ENCODE data around the gene CD300C. TPM values are rescaled to one million over a fixed set of nuclear protein-coding genes. Genes with fewer than 3 reads are reported as not detected.

Gene CD300C
- polyA plus RNA-seq, 1 experiment = not detected

DNA sequence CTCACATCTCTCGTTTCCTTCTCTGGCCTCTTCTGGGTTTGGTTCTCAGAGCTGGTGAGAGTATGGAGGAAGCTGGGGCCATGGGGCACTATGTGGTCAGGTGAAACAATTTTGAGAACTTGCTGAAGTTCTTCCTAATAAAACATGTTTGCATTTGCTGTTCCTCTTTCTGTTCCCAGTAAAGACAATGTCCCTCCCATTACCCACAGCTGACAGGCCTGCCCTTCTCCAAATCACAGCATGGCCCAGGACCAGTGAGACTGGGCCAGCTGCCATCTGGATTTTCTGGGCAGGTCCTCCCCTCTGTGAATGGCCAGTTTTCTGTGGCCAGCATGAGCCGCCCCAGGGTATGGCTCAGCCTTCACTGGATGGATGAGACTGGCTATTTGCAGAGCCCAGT lies 21.5 kb upstream of the CD300C start, which contains the start of gene CD300H:
Gene CD300H (minus strand): TSS at position 113 of the 400 bp plus-strand sequence.
- TF ChIP-seq, protein P1, sequence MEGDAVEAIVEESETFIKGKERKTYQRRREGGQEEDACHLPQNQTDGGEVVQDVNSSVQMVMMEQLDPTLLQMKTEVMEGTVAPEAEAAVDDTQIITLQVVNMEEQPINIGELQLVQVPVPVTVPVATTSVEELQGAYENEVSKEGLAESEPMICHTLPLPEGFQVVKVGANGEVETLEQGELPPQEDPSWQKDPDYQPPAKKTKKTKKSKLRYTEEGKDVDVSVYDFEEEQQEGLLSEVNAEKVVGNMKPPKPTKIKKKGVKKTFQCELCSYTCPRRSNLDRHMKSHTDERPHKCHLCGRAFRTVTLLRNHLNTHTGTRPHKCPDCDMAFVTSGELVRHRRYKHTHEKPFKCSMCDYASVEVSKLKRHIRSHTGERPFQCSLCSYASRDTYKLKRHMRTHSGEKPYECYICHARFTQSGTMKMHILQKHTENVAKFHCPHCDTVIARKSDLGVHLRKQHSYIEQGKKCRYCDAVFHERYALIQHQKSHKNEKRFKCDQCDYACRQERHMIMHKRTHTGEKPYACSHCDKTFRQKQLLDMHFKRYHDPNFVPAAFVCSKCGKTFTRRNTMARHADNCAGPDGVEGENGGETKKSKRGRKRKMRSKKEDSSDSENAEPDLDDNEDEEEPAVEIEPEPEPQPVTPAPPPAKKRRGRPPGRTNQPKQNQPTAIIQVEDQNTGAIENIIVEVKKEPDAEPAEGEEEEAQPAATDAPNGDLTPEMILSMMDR (IDR thresholded peaks at IDR 0.05; ENCODE audit: low read depth, low read length) = no peak
- no peak for DNase-seq (ENCODE audit: low read depth, low spot score)
- peaks cover 33% of the 10 kb centered on the region for H3K9me3 ChIP-seq (ENCODE audit: control insufficient read depth, insufficient read depth, low read length)
- H3K27me3 ChIP-seq (ENCODE audit: control insufficient read depth, insufficient read depth, low read length) = no peaks in the 10 kb centered on the region
- no peak within 1 kb of the TSS for H3K4me3 ChIP-seq (ENCODE audit: low read depth, low read length)
- CTCF ChIA-PET = no interaction called here
- H3K27ac ChIP-seq (ENCODE audit: low read depth, low read length) = no peak within 1 kb of the TSS
- POLR2A ChIA-PET = no interaction called here

DNA sequence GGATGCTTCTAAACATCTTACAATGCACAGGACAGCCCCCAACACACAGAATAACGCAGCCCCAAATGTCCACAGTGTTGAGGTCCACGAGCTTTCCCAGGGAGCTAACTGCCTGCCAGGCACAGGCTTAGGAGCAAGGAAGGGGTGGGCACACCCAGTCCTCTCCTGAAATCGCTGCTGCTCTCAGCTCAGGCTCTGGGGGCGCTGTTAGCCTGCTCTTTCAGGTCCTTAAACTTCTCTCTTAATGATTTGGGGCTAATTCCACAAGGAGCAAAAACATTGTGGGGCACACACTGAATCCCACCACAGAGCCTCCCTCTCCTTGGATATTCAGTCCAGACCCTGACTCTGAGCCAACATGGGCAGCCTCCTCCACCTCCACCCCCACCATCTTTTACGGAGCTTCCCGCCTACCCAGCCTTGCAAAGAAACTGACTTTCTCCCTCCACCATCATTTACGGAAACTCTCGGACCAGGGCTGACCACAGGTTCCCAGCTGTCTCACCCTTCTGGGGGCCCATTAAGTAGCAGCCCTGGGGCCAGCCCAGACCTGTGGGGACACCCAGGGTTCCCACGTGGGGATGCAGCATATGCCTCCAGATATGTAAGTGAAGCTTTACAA lies 20.3 kb upstream of the CD300C start:
- H3K27ac ChIP-seq (ENCODE audit: low read depth, low read length) = no peak overlapping the region
- ChIA-PET POLR2A (no interaction called here), CTCF (no interaction called here)
- peaks cover 33% of the 10 kb centered on the region for H3K9me3 ChIP-seq (ENCODE audit: control insufficient read depth, insufficient read depth, low read length)
- DNase-seq (ENCODE audit: low read depth, low spot score) = no peak
- no peak overlapping the region for H3K4me3 ChIP-seq (ENCODE audit: low read depth, low read length)
- TF ChIP-seq, protein P1 (IDR thresholded peaks at IDR 0.05; ENCODE audit: low read depth, low read length) = peak; percentile 27; the same call in 1 of the 2 replicates
- no peaks in the 10 kb centered on the region for H3K27me3 ChIP-seq (ENCODE audit: control insufficient read depth, insufficient read depth, low read length)

- ChIA-PET POLR2A (no interaction called here), CTCF (no interaction called here)
- H3K27me3 ChIP-seq (ENCODE audit: control insufficient read depth, insufficient read depth, low read length) = no peaks in the 10 kb centered on the region
- TF ChIP-seq, protein P1 (IDR thresholded peaks at IDR 0.05; ENCODE audit: low read depth, low read length) = no peak
- H3K27ac ChIP-seq (ENCODE audit: low read depth, low read length) = no peak overlapping the region
- no peak for DNase-seq (ENCODE audit: low read depth, low spot score)
- no peak overlapping the region for H3K4me3 ChIP-seq (ENCODE audit: low read depth, low read length)
- H3K9me3 ChIP-seq (ENCODE audit: control insufficient read depth, insufficient read depth, low read length) = peaks cover 30% of the 10 kb centered on the region
These were observed 19.2 kb upstream of the CD300C start for GRCh38 chr17:74565126-74565525.

- no peaks in the 10 kb centered on the region for H3K27me3 ChIP-seq (ENCODE audit: control insufficient read depth, insufficient read depth, low read length)
- H3K27ac ChIP-seq (ENCODE audit: low read depth, low read length) = no peak overlapping the region
- no peak for DNase-seq (ENCODE audit: low read depth, low spot score)
- no peak overlapping the region for H3K4me3 ChIP-seq (ENCODE audit: low read depth, low read length)
- ChIA-PET POLR2A (no interaction called here), CTCF (no interaction called here)
- TF ChIP-seq, protein P1 (IDR thresholded peaks at IDR 0.05; ENCODE audit: low read depth, low read length) = no peak
- peaks cover 14% of the 10 kb centered on the region for H3K9me3 ChIP-seq (ENCODE audit: control insufficient read depth, insufficient read depth, low read length)
These were observed 17.4 kb upstream of the CD300C start for GRCh38 chr17:74563358-74563757.

GRCh38 chr17:74561586-74561985 lies 15.7 kb upstream of the CD300C start:
- Histone ChIP-seq H3K27ac (ENCODE audit: low read depth, low read length) (no peak overlapping the region), H3K27me3 (ENCODE audit: control insufficient read depth, insufficient read depth, low read length) (no peaks in the 10 kb centered on the region), H3K9me3 (ENCODE audit: control insufficient read depth, insufficient read depth, low read length) (peaks cover 6% of the 10 kb centered on the region; the same call in 1 of the 2 replicates), H3K4me3 (ENCODE audit: low read depth, low read length) (no peak overlapping the region)
- ChIA-PET CTCF (no interaction called here), POLR2A (no interaction called here)
- DNase-seq (ENCODE audit: low read depth, low spot score) = no peak
- TF ChIP-seq, protein P1 (IDR thresholded peaks at IDR 0.05; ENCODE audit: low read depth, low read length) = no peak

Measured in AG04450 (cell line).